Panc1 (cell line): ENCODE results near the gene TMEM92. TPM values are rescaled to one million over a fixed set of nuclear protein-coding genes. Genes with fewer than 3 reads are reported as not detected.

Source experiments
- ATAC-seq: fragments of 200-7000 bp; cut with Tn5 transposase; 2 replicates; pipeline ENCODE4 v1.9.1; 2020; ENCODE audit warnings: mild to moderate bottlenecking, moderate library complexity
- BruUV-seq: library from RNA; stranded (reverse); fragments of 400-500 nt; replicated peaks from 2 replicates; lab custom pipeline; 2021; lab: Mats Ljungman, UMichigan
- CTCF ChIA-PET: fragments of 300-600 bp; sonication (Branson Sonifier 250); formaldehyde crosslinking; loops from one replicate; lab custom pipeline; 2022; ENCODE audit warnings: antibody characterized with exemption; lab: Charles Lee
- POLR2A ChIA-PET: fragments of 300-600 bp; sonication (Branson Sonifier 250); formaldehyde crosslinking; loops from one replicate; lab custom pipeline; 2022; ENCODE audit warnings: antibody characterized with exemption; lab: Charles Lee
- DNase-seq: peaks from one replicate; pipeline ENCODE4 v3.0.0-alpha.2; 2010; ENCODE audit warnings: low read depth, low spot score
- H3K27ac ChIP-seq: 2 replicates; pipeline ENCODE4 v1.5.1; 2011; ENCODE audit warnings: mild to moderate bottlenecking, low read length, inconsistent platforms
- H3K27me3 ChIP-seq: fragments of 200-500 bp; sonication (Bioruptor generic); 2 replicates; pipeline ENCODE4 v1.6.0; 2014; ENCODE audit warnings: low read length, inconsistent platforms; ENCODE audit not compliant: control insufficient read depth, insufficient read depth
- H3K36me3 ChIP-seq: fragments of 200-500 bp; sonication (Bioruptor generic); 2 replicates; pipeline ENCODE4 v1.5.1; 2014; ENCODE audit warnings: inconsistent platforms, mild to moderate bottlenecking, low read length, moderate library complexity; ENCODE audit not compliant: control insufficient read depth, insufficient read depth
- H3K4me1 ChIP-seq: 2 replicates; pipeline ENCODE4 v1.5.1; 2011; ENCODE audit warnings: inconsistent platforms, mild to moderate bottlenecking, low read length, moderate library complexity; ENCODE audit not compliant: control insufficient read depth, insufficient read depth
- H3K4me3 ChIP-seq, 2 experiments: 2 replicates each; pipeline ENCODE4 v1.5.1; 2011 to 2012; ENCODE audit warnings: low read depth in 2 of 2, low read length in 2 of 2, mild to moderate bottlenecking in 2 of 2, inconsistent platforms in 1 of 2, moderate library complexity in 1 of 2
- H3K9me3 ChIP-seq: fragments of 200-500 bp; sonication (Bioruptor generic); 2 replicates; pipeline ENCODE4 v1.5.1; 2014; ENCODE audit warnings: low read depth, mild to moderate bottlenecking, inconsistent platforms, low read length, moderate library complexity; ENCODE audit not compliant: control insufficient read depth, insufficient read depth
- POLR2AphosphoS5 ChIP-seq: IDR thresholded peaks from 2 replicates; pipeline ENCODE4 v1.6.1; 2012; ENCODE audit warnings: mild to moderate bottlenecking, low read depth, low read length, moderate library complexity
- SIN3A ChIP-seq: IDR thresholded peaks from 2 replicates; pipeline ENCODE4 v1.6.1; 2012; ENCODE audit warnings: low read depth, mild to moderate bottlenecking, low read length, moderate library complexity, borderline replicate concordance; ENCODE audit not compliant: insufficient read depth
- TCF7L2 ChIP-seq: IDR thresholded peaks from 2 replicates; pipeline ENCODE4 v1.6.1; 2011; ENCODE audit warnings: mild to moderate bottlenecking, low read depth, low read length, inconsistent platforms
- in situ Hi-C: cut with HindIII; loops from 2 replicates; pipeline ENCODE4 v1.10.0; 2016; ENCODE audit warnings: low sequenced_read_pairs, low pct_unique_long_range_greater_than_20kb
- intact Hi-C: fragments of 100-400 bp; cut with micrococcal nuclease; formaldehyde crosslinking; loops from one replicate; pipeline ENCODE4 v1.10.0; 2022; ENCODE audit not compliant: unreplicated experiment
- total RNA-seq: library from RNA; stranded (reverse); gene quantifications from one replicate; pipeline ENCODE4 v1.2.1, GENCODE V29; 2021; ENCODE audit not compliant: unreplicated experiment
- TF ChIP-seq, protein P1 (sequence below), 2 experiments: IDR thresholded peaks; 2 replicates each; pipeline ENCODE4 v1.6.1; 2011 to 2012; ENCODE audit warnings: low read depth in 2 of 2, control low read depth in 1 of 2, low read length in 1 of 2, mild to moderate bottlenecking in 1 of 2, moderate library complexity in 1 of 2; ENCODE audit not compliant: insufficient read depth in 1 of 2
- TF ChIP-seq, protein P2 (sequence below): fragments of 450-650 bp; IDR thresholded peaks from 2 replicates; pipeline ENCODE4 v1.5.1; 2017; ENCODE audit warnings: mild to moderate bottlenecking

The TMEM92 gene
- total RNA-seq, 1 experiment from 2014 or later, result 0.54 TPM

DNA sequence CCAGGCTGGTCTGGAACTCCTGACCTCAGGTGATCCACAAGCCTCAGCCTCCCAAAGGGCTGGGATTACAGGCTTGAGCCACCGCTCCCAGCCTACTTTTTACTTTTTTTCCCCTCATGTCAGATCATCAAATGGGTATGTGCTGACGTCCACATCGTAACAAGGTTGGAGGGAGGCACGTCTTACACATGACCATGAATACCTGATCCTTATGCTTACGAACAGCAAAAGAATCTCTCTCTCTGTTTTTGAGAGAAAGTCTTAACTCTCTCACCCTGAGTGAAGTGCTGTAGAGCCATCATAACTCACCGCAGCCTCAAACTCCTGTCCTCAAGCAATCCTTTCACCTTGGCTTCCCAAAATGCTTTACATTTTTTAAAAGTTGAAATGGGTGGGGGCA is 29.5 kb upstream of the TMEM92 start:
- H3K4me3 ChIP-seq, result no peak overlapping the region
- no peaks in the 10 kb centered on the region for H3K36me3 ChIP-seq
- no peak for ATAC-seq
- no peaks in the 10 kb centered on the region for H3K27me3 ChIP-seq
- CTCF ChIA-PET, result interaction anchor here (1.2 kb wide), 1 partner anchor 34 kb away, joined by 5 read pairs; no protein-coding TSS in a partner anchor
- H3K9me3 ChIP-seq, result peaks cover 13% of the 10 kb centered on the region
- no TSS peak for BruUV-seq
- H3K27ac ChIP-seq, result no peak overlapping the region
- DNase-seq, result no peak
- POLR2A ChIA-PET, result no interaction called here
- TF ChIP-seq POLR2AphosphoS5 (no peak), TCF7L2 (no peak), SIN3A (no peak)
- TF ChIP-seq, protein P1, sequence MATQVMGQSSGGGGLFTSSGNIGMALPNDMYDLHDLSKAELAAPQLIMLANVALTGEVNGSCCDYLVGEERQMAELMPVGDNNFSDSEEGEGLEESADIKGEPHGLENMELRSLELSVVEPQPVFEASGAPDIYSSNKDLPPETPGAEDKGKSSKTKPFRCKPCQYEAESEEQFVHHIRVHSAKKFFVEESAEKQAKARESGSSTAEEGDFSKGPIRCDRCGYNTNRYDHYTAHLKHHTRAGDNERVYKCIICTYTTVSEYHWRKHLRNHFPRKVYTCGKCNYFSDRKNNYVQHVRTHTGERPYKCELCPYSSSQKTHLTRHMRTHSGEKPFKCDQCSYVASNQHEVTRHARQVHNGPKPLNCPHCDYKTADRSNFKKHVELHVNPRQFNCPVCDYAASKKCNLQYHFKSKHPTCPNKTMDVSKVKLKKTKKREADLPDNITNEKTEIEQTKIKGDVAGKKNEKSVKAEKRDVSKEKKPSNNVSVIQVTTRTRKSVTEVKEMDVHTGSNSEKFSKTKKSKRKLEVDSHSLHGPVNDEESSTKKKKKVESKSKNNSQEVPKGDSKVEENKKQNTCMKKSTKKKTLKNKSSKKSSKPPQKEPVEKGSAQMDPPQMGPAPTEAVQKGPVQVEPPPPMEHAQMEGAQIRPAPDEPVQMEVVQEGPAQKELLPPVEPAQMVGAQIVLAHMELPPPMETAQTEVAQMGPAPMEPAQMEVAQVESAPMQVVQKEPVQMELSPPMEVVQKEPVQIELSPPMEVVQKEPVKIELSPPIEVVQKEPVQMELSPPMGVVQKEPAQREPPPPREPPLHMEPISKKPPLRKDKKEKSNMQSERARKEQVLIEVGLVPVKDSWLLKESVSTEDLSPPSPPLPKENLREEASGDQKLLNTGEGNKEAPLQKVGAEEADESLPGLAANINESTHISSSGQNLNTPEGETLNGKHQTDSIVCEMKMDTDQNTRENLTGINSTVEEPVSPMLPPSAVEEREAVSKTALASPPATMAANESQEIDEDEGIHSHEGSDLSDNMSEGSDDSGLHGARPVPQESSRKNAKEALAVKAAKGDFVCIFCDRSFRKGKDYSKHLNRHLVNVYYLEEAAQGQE (IDR thresholded peaks at IDR 0.05; ENCODE audit: insufficient read depth in 1 of 2, low read depth in 2 of 2, low read length in 1 of 2), result no peak
- TF ChIP-seq, protein P2, sequence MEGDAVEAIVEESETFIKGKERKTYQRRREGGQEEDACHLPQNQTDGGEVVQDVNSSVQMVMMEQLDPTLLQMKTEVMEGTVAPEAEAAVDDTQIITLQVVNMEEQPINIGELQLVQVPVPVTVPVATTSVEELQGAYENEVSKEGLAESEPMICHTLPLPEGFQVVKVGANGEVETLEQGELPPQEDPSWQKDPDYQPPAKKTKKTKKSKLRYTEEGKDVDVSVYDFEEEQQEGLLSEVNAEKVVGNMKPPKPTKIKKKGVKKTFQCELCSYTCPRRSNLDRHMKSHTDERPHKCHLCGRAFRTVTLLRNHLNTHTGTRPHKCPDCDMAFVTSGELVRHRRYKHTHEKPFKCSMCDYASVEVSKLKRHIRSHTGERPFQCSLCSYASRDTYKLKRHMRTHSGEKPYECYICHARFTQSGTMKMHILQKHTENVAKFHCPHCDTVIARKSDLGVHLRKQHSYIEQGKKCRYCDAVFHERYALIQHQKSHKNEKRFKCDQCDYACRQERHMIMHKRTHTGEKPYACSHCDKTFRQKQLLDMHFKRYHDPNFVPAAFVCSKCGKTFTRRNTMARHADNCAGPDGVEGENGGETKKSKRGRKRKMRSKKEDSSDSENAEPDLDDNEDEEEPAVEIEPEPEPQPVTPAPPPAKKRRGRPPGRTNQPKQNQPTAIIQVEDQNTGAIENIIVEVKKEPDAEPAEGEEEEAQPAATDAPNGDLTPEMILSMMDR, result no peak
- H3K4me1 ChIP-seq, result no peaks in the 10 kb centered on the region
- in situ Hi-C loops (no loop called here), intact Hi-C loops (no loop called here)

DNA sequence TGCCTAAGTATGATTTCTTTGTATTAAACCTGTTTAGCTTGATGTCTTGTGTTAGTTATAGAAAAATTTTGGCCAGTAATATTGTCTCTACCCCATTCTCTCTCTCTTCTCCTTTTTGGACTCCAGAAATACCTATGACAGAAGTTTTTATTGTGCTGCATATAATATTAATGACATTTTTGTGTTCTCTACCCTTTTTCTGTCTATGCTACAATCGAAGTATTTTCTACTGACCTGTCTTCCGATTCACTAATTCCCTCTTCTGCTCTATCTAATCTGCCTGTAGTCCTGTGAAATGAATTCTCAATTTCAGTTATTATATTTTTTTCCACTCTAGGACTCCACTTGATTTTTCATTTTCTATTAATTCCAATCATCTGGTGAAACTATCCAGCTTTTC is 26.0 kb upstream of the TMEM92 start:
- no peak overlapping the region for H3K27ac ChIP-seq
- ATAC-seq (no peak), DNase-seq (no peak)
- H3K9me3 ChIP-seq, result peaks cover 13% of the 10 kb centered on the region
- no peaks in the 10 kb centered on the region for H3K4me1 ChIP-seq
- H3K4me3 ChIP-seq, result no peak overlapping the region
- in situ Hi-C loops (no loop called here), intact Hi-C loops (no loop called here)
- POLR2A ChIA-PET, result no interaction called here
- CTCF ChIA-PET, result no interaction called here
- TF ChIP-seq SIN3A, result no peak
- TF ChIP-seq, protein P1 (IDR thresholded peaks at IDR 0.05; ENCODE audit: insufficient read depth in 1 of 2, low read depth in 2 of 2, low read length in 1 of 2), result no peak
- H3K27me3 ChIP-seq, result no peaks in the 10 kb centered on the region
- no peaks in the 10 kb centered on the region for H3K36me3 ChIP-seq
- no TSS peak for BruUV-seq
